GM21515 (cell line): ENCODE results near the gene OR1D5.
"Not testable (repeated sequence)": the region's sequence is repeated elsewhere in the genome, so short reads cannot be mapped to it uniquely, and the experiment has no call there.

Experiments used
- ATAC-seq: cut with Tn5 transposase; IDR thresholded peaks from one replicate; pipeline ENCODE4 v1.9.1; 2021; ENCODE audit not compliant: unreplicated experiment

OR1D5 gene

DNA sequence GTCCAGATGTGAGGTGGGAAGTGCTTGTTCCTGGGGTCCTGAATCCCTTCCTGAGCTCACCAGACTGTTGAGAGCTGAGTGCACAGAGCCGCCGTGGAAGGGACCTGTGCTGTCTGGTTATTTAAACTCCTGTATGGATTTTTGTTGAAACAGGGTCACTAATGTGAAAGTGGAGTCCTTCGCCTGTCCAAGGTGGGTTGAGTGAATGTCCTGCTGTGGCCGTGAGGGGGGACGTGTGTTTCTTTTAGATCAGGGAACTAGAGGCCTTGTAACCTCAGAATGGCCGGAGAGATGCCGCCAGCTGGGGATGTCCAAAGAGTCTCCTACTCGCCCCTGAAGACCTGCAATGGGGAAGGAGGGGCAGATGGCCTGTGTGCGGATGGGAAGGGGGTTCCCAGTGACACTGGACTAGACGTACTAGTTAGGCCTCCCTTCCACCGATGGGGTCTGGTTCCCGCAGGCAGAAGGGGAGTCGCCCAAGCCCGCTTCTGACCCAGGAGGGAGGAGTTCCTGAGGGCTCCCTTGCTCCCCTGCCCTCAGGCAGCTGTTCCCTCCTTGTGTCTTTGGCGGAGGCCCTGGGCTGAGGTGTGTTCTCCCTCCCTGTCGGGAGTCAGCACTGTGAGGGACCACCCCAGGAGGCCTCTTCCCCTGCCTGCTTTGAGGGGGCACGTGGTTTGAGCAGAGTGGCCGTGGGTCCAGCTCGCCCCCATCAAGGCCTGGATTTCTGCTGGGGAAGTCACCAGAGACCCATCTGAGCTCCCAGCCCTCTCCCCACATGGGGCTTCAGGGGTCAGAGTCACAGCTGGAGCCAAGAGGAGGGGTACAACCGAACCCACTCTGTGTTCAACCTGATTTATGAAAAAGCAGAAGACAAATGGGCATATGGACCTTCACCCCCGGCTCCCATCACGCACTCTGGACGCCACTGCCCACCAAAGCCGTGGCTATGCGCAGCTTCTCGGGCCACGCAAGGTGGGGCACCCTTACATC is 30.9 kb downstream of the OR1D5 start:
- ATAC-seq: no peak

DNA sequence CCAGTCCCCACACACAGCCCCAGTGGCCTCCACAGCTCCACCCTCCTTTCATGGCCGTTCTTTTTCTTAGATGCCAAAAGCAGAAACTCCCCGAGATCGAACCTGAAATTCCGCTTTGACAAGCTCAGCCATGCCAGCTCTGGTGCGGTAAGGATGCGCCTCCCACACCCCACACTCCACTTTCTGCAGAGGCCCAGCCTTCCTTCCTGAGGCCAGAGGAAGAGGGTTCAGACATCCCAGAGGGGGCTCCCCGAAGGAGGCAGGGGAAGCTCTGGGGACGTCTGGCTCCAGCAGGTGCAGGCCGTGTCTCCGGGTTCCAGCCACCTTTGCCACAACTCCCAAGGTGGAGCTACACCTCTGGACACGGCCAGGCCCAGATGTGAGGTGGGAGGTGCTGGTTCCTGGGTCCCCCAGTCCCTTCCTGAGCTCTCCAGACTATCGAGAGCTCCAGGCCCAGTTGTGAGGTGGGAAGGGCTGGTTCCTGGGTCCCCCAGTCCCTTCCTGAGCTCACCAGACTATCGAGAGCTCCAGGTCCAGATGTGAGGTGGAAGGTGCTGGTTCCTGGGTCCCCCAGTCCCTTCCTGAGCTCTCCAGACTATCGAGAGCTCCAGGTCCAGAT is 32.4 kb downstream of the OR1D5 start:
- not testable (repeated sequence) for ATAC-seq

DNA sequence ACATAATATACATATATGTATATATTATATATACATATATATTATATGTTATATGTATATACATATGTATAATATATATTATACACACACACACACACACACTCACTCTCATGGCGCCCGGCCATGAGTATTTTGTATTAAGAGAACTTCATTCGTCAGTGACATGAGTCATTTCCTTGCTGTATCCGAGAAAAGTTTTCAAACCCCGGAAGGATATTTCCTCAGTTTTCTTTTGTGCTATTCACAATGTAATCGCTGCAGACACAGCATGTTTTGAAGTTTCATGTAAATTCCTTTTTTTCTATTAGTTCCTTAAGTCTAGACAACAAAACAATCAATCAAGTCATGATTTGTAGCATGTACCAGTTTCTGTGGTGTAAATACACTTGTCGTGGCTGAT is 33.3 kb downstream of the OR1D5 start:
- no peak for ATAC-seq

DNA sequence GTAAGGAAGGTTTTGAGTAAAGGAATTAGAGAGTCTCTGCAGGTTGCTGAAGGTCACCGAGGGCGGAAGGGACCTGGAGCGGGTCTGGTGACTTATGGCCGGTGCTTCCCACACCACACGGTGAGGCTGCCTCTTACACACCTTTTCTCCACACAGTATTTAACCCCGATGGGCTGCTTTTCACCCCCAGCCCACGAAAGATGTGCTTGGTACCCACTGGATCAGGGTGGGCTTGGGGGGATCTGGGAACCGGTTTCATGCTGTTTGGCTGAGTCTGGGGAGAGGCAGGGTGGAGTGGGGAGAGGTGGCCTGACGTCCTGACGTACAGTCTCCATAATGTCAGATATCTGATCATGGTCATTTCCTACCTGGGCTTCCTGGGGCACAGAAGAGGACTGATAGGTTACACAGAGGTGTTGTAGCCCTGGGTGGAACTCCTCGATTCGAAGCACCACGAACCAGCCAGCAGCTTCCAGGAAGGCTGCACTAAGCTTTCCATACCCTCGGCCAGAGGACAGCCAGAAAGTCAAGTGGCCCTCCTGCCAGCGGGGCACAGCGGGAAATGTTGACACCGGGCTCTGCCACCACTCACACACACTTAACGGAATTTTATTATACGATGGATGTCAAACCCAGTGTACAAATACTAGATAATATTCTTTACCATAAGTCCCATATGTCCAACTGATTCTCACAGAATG is 34.0 kb downstream of the OR1D5 start:
- no peak for ATAC-seq

DNA sequence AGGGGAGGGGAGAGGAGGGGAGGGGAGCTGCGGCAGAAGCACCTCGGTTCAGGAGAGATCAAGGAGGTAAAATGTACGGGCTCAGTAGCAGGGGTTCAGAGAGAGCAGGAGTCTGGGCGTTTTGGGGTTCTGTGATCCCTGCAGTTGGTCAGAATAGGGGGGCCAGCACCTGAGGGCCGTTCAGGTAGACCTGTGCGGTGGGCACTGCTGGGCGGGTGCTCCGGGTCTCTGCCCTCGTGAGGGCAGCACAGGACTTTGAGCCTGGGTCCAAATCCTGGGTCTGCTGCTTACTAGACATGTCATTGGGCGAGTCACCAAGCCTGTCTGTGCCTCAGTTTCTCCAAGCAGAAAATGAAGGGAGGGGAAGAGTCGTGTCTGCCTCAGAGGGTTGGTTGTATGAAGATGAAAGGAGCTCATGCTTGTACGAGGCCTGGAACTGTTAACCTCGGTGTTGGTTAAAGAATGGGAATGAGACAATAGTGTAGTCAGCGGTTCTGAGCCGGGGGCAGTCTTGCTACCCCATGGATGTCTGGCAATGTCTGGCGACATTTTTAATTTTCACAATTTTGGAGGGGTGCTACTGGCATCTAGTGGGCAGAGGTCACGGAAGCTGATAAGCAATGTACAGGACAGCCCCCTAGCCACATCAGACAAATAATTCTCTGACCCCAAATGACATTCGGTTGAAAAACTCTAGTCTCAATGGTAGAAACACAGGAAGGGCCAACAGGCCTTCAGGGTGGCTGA is 35.4 kb downstream of the OR1D5 start:
- no peak for ATAC-seq

DNA sequence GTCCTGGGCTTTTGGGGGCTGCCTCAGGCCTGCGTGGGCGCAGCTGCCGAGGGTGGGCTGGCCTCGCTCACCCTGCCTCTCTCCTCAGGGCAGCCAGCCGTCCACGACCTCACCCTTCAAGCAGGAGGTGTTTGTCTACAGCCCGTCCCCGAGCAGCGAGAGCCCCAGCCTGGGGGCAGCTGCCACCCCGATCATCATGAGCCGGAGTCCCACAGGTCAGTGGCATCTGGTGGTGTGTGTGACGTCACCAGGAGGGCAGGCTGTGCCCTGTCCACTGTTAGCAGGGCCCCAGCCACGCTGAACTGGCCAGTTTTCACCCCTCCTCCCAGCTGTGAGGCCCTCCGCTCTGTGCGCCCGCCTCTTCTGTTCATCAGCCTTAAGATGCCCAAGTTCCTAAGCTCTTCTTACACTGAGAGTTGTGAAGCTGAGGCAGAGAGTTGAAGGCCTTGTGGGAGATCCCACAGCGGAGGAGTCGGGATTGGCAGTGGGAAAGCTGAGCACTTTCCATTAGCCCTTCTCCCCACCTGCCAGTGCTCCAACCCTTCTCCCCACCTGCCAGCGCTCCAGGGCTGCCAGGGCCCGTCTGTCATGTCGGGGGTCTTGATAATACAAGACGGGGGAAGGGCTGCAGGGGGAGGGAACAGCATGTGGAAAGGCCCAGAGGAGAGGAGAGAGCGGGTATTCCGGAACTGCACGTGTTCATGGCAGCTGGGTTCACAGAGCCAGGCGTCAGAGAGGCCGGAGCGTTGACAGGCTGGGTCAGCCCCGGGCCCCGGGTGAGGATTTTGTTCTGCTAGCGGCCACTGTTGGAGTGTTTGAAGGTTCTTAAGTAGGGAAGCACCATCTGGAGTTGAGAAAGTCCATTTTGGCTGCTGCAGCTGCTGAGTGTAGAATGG is 36.3 kb downstream of the OR1D5 start:
- ATAC-seq: no peak

DNA sequence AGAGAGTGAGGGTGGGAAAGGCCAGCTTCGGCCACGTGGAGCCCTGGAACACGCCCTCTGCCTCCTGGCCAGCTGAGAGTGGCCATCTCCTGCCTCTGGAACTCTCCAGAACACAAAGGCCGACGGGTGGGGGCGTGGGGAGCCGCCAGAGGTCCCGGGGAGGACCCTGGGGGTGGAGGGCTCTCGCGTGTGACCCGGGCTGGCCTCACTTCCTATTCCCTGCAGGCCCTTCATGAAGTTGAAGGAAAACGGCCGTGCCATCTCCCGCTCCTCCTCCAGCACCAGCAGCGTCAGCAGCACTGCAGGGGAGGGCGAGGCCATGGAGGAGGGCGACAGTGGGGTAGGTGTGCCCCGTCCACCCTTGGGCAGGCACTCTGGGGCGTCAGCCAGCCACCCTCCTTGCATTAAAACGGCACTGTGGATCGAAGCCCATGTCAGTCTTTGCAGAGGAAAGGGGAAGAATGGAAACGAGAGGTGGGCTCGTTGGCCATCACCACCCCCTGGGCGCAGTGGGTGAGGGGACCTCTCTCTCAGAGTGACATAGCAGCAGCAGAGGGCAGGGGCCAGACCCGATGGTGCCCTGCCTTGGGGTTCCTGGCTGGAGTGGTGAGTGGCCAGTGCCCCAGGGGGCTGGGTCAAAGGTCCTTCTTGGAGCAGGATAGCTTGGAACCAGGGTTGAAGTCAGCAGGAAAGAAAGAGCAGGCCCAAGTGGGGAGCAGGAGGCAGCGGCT is 37.1 kb downstream of the OR1D5 start:
- ATAC-seq: no peak

DNA sequence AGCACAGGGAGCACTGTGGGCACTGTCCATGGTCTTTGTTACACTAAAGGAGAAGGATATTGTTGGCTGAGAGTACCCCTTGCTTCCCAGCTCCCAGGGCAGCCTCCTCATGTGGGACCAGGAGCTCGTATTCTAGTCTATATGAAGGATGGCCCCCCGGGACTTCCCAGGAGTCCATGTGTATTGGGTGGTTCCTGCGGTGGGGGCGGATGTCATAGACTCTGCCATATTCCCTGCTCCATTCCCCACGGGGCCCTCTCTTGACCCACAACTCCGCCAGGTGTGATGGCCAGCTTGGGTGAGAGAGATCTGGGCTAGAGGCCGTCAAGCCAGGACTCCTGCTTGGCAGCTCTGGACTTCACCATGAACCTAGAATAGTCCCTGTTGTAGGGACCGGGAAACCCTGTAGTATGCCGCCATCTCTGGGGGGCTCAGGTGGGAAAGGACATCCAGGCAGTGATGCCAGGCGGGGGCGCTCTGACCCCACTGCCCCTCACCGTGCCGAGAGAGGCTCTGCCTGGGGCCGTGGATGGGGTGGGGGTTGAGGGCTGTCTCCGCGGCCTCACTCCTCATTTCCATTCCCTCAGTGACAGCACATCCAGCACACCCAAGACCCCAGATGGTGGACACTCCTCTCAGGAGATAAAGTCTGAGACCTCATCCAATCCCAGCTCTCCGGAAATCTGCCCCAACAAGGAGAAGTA is 37.8 kb downstream of the OR1D5 start:
- ATAC-seq: no peak

DNA sequence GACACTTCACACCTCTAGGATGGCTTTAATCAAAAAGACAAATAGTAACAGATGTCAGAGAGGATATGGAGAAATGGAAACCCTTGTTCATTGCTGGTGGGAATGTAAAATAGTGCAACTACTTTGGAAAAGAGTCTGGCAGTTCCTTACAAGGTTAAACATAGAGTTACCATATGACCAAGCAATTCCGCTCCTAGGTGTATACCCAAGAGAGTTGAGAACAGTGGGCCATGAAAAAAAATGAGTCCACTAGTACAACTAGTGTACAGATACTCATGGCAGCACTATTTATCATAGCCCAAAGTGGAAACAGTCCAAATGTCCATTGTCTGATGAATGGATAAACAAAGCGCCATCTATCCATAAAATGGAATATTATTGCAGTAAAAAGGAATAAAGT is 39.1 kb downstream of the OR1D5 start:
- no peak for ATAC-seq

DNA sequence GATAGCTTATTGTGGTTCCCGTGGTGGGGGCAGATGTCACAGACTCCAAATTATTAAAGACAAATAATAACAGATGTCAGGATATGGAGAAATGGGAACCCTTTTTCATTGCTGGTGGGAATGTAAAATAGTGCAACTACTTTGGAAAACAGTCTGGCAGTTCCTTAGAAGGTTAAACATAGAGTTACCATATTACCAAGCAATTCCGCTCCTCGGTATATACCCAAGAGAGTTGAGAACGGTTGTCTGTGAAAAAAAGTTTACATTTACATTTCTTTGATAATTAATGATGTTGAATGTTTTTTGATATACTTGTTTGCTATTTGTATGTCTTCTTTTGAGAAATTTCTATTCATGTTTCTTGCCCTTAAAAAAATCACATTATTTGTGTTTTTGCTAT is 41.2 kb downstream of the OR1D5 start:
- no peak for ATAC-seq

DNA sequence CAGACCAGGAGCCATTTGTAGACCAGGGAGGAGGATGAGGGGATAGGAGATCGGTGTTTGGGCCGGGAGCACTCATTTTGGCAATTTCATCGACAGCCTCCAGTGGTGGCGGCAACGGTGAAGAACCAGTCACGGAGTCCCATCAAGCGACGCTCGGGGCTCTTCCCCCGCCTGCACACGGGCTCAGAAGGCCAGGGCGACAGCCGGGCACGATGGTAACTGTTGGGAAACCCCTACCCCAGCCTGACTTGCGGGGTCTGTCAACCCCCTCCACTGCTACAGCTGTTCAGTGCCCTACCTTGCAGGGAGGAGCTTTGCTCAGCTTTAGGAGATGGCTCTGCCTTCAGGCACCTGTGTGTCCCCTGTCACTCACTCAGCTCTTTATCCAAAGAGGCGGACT is 43.0 kb downstream of the OR1D5 start:
- ATAC-seq: no peak

DNA sequence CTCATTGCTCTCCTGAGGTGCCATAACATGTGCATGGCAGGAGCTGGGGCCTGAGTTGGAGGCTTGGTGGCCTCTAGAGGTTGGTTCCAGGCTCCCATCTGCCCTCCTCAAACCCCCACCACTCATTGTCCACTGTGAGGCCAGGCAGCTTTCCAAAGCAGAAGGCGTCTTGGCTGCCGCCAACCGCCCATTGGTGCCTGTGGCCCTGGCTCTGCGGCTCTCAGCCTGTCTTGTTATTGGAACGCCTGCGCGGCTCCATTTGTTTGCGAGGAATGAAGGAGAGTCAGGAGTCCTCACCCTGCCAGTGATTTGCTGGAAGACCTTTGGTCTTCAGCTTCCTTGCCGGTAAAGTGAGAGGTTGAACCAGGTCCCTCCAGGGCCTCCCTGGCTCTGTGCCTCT is 43.6 kb downstream of the OR1D5 start:
- no peak for ATAC-seq

DNA sequence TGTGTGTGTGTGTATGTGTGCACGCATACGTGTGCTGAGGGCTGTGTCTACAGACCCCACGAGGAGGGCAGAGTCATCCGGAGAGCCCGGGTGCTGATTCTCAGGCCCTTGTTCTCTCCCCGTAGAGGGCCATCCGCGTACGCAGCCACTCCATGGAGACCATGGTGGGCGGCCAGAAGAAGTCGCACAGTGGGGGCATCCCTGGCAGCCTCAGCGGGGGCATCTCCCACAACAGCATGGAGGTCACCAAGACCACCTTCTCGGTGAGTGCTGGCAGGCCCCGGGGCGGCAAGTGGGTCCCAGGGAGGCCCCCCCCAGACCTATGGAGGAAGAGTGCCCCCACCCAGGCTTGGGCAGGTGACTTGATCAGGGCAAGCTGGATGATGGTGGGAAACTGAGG is 45.5 kb downstream of the OR1D5 start:
- ATAC-seq: no peak

DNA sequence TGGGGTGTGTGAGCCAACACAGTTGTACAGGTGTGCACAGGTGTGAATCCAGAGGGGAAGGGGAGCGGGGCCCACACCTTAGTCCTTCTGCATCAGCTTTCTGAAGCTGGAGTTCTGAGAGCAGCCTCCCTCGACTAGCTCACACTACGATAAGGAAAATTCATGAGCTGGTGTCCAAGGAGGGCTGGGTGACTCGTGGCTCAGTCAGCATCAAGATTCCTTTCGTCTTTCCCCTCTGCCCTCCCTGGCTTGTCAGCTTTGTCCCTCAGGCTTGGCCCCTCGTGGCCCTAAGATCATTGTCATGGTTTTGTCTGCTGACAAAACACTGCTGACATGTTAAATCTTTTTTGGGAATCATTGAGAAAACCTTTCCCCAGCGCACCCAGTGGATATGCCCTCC is 47.5 kb downstream of the OR1D5 start:
- no peak for ATAC-seq

DNA sequence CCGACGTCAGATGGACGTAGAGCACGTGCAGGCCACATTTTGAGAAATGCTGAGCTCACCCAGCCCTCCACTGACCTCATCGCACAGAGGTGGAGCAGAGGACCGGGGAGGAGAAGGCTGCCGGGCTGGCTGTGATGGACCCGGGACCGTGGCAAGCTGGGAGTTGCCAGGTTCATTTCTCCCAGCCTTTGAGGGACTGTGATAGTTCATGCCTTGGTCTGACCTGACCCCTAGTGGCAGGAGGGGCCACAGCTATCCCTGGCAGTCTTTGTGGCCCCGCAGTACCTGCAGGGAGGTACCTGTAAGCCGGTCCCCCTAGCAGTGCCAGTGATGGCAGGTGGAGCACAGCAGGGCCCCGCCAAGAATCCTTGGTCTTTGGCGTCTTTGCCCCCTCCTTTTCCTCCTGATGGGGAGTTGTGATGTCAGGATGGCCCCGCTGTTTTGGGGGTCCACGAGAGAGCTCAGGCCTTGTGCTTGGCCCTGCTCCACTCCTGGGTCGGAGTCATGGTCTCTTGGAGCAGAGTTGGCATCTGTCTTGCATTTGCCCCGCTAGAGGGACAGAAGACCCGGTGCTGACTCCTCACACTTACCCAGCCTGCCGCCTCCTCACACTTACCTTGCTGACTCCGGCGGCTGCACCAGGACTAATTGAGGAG is 50.4 kb downstream of the OR1D5 start:
- ATAC-seq: no peak
